Trophoblast cell (in vitro differentiated cells and primary cell): Measurements from ENCODE around the gene KCTD11.
A peak's percentile ranks its signal among the peaks of the same experiment; 100 is the strongest.

Experiments
- DNase-seq, 2 donors: peaks; one replicate each; pipeline ENCODE4 v3.0.0-alpha.2; 2016
- H2AFZ ChIP-seq: 2 replicates; pipeline ENCODE4 v1.6.1; 2013; ENCODE audit warnings: low read length, moderate library complexity, mild to moderate bottlenecking; ENCODE audit not compliant: insufficient read depth, poor library complexity
- H2AK5ac ChIP-seq: 2 replicates; pipeline ENCODE4 v1.6.1; 2013; ENCODE audit warnings: mild to moderate bottlenecking, low read length
- H2BK120ac ChIP-seq: 2 replicates; pipeline ENCODE4 v1.6.1; 2013; ENCODE audit warnings: low read length, mild to moderate bottlenecking, moderate library complexity; ENCODE audit not compliant: insufficient read depth, poor library complexity
- H2BK12ac ChIP-seq: 2 replicates; pipeline ENCODE4 v1.6.1; 2013; ENCODE audit warnings: mild to moderate bottlenecking, low read length, moderate library complexity
- H2BK5ac ChIP-seq: 2 replicates; pipeline ENCODE4 v1.6.1; 2013; ENCODE audit warnings: low read length, low read depth, moderate library complexity, mild to moderate bottlenecking; ENCODE audit not compliant: poor library complexity
- H3K14ac ChIP-seq: 2 replicates; pipeline ENCODE4 v1.6.1; 2013; ENCODE audit warnings: mild to moderate bottlenecking, low read length
- H3K18ac ChIP-seq: 2 replicates; pipeline ENCODE4 v1.6.1; 2013; ENCODE audit warnings: mild to moderate bottlenecking, low read length
- H3K23ac ChIP-seq: 2 replicates; pipeline ENCODE4 v1.6.1; 2013; ENCODE audit warnings: low read length
- H3K27ac ChIP-seq: 2 replicates; pipeline ENCODE4 v1.5.1; 2013; ENCODE audit warnings: low read depth, mild to moderate bottlenecking, inconsistent platforms, low read length, moderate library complexity
- H3K27me3 ChIP-seq: 2 replicates; pipeline ENCODE4 v1.6.1; 2013; ENCODE audit warnings: inconsistent platforms, mild to moderate bottlenecking, low read length, moderate library complexity; ENCODE audit not compliant: insufficient read depth
- H3K36me3 ChIP-seq, 2 experiments: 1 replicate in 1 of 2; 2 replicates in 1 of 2; pipeline ENCODE4 v1.6.1; 2013; ENCODE audit warnings: low read length in 2 of 2, mild to moderate bottlenecking in 2 of 2, moderate library complexity in 1 of 2; ENCODE audit not compliant: insufficient read depth in 2 of 2, control insufficient read depth in 1 of 2
- H3K4ac ChIP-seq: 2 replicates; pipeline ENCODE4 v1.6.1; 2013; ENCODE audit warnings: low read depth, mild to moderate bottlenecking, low read length, moderate library complexity
- H3K4me1 ChIP-seq, 2 experiments: 1 replicate in 1 of 2; 2 replicates in 1 of 2; pipeline ENCODE4 v1.6.1; 2013; ENCODE audit warnings: low read length in 2 of 2, mild to moderate bottlenecking in 2 of 2, moderate library complexity in 1 of 2; ENCODE audit not compliant: insufficient read depth in 2 of 2, control insufficient read depth in 1 of 2
- H3K4me2 ChIP-seq: 2 replicates; pipeline ENCODE4 v1.6.1; 2013; ENCODE audit warnings: inconsistent platforms, mild to moderate bottlenecking, low read length, moderate library complexity
- H3K4me3 ChIP-seq: 2 replicates; pipeline ENCODE4 v1.5.1; 2013; ENCODE audit warnings: mild to moderate bottlenecking, low read depth, low read length, inconsistent platforms
- H3K79me1 ChIP-seq: one replicate; pipeline ENCODE4 v1.6.1; 2013; ENCODE audit warnings: low read length
- H3K79me2 ChIP-seq: 2 replicates; pipeline ENCODE4 v1.6.1; 2013; ENCODE audit warnings: low read length, mild to moderate bottlenecking; ENCODE audit not compliant: control insufficient read depth, insufficient read depth, poor library complexity
- H3K9ac ChIP-seq: 2 replicates; pipeline ENCODE4 v1.6.1; 2013; ENCODE audit warnings: mild to moderate bottlenecking, low read length
- H3K9me3 ChIP-seq: 2 replicates; pipeline ENCODE4 v1.6.1; 2013; ENCODE audit warnings: low read depth, mild to moderate bottlenecking, control low read depth, inconsistent platforms, low read length; ENCODE audit not compliant: insufficient read depth
- H4K12ac ChIP-seq: 2 replicates; pipeline ENCODE4 v1.6.1; 2013; ENCODE audit warnings: low read depth, mild to moderate bottlenecking, low read length, moderate library complexity
- H4K8ac ChIP-seq: 2 replicates; pipeline ENCODE4 v1.6.1; 2013; ENCODE audit warnings: low read depth, mild to moderate bottlenecking, low read length, moderate library complexity
- H4K91ac ChIP-seq: one replicate; pipeline ENCODE4 v1.6.1; 2013; ENCODE audit warnings: low read depth, mild to moderate bottlenecking, low read length, moderate library complexity
- WGBS: extraction: QIAGEN DNeasy Blood & Tissue Kit; methylation state at CpG from one replicate; pipeline ENCODE4 v1.1.7; 2013; ENCODE audit warnings: missing lambda C conversion rate; ENCODE audit not compliant: insufficient read length, insufficient coverage; ENCODE audit errors: extremely low coverage; 5-methylcytosine and 5-hydroxymethylcytosine counted together

The KCTD11 gene

GRCh38 chr17:7383742-7384488, 32.0 kb downstream of the KCTD11 start:
- DNase-seq, result peak; percentile 56 to 75
- Histone ChIP-seq H3K27me3 (no peaks in the 10 kb centered on the region), H3K79me1 (peaks cover 7% of the 10 kb centered on the region), H3K18ac (no peak overlapping the region), H2AK5ac (no peak overlapping the region), H2BK12ac (no peak overlapping the region), H3K79me2 (no peaks in the 10 kb centered on the region), H3K4me1 (peaks cover 24 to 25% of the 10 kb centered on the region in 2 experiments), H3K4me3 (peak overlapping the region; percentile 51), H3K4me2 (peak overlapping the region; percentile 66), H3K36me3 (peaks cover 24 to 33% of the 10 kb centered on the region in 2 experiments), H4K91ac (no peak overlapping the region), H3K9ac (no peak overlapping the region), H4K12ac (peak overlapping the region; percentile 22), H3K14ac (no peak overlapping the region), H4K8ac (no peak overlapping the region), H2BK5ac (no peak overlapping the region), H2BK120ac (no peak overlapping the region), H3K23ac (no peak overlapping the region), H2AFZ (no peak overlapping the region), H3K4ac (no peak overlapping the region), H3K27ac (no peak overlapping the region), H3K9me3 (peaks cover 4% of the 10 kb centered on the region)
- WGBS, result no CpG with 5 or more reads among the region's 65 CpGs

DNA sequence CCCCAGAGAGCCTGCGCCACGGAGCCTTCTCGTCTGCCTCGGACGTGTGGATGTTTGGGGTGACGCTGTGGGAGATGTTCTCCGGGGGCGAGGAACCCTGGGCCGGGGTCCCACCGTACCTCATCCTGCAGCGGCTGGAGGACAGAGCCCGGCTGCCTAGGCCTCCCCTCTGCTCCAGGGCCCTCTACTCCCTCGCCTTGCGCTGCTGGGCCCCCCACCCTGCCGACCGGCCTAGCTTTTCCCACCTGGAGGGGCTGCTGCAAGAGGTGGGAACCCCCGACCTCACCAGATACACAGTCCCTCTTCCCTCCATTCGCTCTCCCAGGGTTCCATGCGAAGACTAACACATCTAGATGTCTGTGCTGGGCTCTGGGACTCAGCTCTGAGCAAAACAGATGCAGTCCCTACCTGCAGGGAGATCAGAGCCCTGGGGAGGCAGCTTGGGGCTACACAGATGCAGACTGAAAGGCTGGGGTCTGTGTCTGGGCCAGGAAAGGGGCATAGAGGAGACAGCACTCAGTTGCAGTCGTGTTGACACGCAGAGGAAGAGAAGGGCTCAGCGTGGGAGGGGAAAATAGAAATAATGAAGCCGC, 32.6 kb downstream of the KCTD11 start:
- Histone ChIP-seq H3K23ac (no peak overlapping the region), H3K4me1 (peaks cover 24 to 25% of the 10 kb centered on the region in 2 experiments), H3K18ac (no peak overlapping the region), H2AFZ (no peak overlapping the region), H2BK5ac (no peak overlapping the region), H4K91ac (no peak overlapping the region), H4K8ac (no peak overlapping the region), H3K4me3 (no peak overlapping the region), H2BK12ac (no peak overlapping the region), H4K12ac (no peak overlapping the region), H3K27ac (no peak overlapping the region), H3K79me1 (peaks cover 7% of the 10 kb centered on the region), H3K9ac (no peak overlapping the region), H3K14ac (no peak overlapping the region), H2AK5ac (no peak overlapping the region), H3K36me3 (peaks cover 30 to 39% of the 10 kb centered on the region in 2 experiments), H3K27me3 (no peaks in the 10 kb centered on the region), H3K4me2 (peak overlapping the region; percentile 66), H3K9me3 (peaks cover 4% of the 10 kb centered on the region), H3K79me2 (no peaks in the 10 kb centered on the region), H2BK120ac (no peak overlapping the region), H3K4ac (no peak overlapping the region)
- no CpG with 5 or more reads among the region's 23 CpGs for WGBS
- DNase-seq, result no peak

GRCh38 chr17:7388856-7389255, 36.9 kb downstream of the KCTD11 start:
- H3K4me3 ChIP-seq, result no peak overlapping the region
- WGBS, result no CpG with 5 or more reads among the region's 10 CpGs
- H4K91ac ChIP-seq, result no peak overlapping the region
- peaks cover 5% of the 10 kb centered on the region for H3K79me2 ChIP-seq
- H2AFZ ChIP-seq, result no peak overlapping the region
- H4K12ac ChIP-seq, result no peak overlapping the region
- H3K79me1 ChIP-seq, result peaks cover 6% of the 10 kb centered on the region
- H3K4me1 ChIP-seq, result peaks cover 12 to 15% of the 10 kb centered on the region in 2 experiments
- H3K14ac ChIP-seq, result no peak overlapping the region
- H2AK5ac ChIP-seq, result no peak overlapping the region
- H4K8ac ChIP-seq, result no peak overlapping the region
- no peak overlapping the region for H2BK120ac ChIP-seq
- no peaks in the 10 kb centered on the region for H3K27me3 ChIP-seq
- H3K9me3 ChIP-seq, result no peaks in the 10 kb centered on the region
- no peak overlapping the region for H3K18ac ChIP-seq
- no peak overlapping the region for H2BK5ac ChIP-seq
- H3K4me2 ChIP-seq, result no peak overlapping the region
- H3K27ac ChIP-seq, result no peak overlapping the region
- H3K23ac ChIP-seq, result no peak overlapping the region
- no peak overlapping the region for H3K9ac ChIP-seq
- no peak overlapping the region for H2BK12ac ChIP-seq
- H3K4ac ChIP-seq, result no peak overlapping the region
- peaks cover 56 to 58% of the 10 kb centered on the region in 2 experiments for H3K36me3 ChIP-seq
- no peak for DNase-seq

DNA sequence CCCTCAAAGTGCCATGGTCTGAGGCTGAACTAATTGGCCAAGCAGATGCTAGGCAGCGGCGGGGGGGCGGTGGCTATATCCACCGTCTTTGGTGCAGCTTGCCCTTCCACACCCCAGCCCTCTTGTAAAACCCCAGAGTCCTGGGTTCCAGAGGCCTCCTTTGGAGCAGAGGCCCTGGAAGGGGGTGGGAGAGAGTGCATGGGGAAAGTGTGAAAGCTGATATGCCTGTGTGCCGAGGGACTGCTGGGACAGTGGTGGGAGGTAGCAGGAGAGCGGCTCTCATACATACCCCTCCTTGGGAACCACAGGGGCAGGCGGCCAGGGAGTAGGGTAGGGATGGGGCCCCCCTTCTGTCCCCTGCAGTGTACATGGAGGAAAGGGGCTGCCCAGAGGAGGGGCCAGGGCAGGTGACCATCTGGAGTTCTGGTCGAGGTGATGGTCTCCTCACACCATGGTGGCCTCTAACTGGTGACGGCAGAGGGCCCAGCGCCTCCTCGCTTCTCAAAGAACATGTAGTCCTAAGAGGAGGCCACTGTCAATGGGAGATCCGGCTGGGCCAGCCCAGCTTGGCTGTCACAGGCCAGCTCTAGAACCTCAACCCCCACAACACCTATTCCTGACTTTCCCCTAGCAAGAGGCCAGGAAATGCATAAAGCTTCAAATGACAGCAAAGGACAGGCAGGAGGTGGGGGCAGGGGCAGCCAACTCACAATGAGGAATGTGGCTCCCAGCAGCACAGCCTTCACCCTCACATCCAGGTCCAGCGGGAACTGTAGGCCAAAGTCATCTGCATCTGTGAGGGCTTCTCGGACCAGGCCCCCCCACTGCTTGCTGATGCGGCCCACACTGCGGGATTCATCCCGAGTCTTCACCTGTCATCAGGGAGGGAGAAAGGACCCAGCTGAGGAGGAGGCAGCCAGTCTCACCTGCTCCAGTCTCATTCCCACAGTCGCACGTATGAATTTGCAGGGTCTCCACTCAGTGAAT, 38.3 kb downstream of the KCTD11 start:
- Histone ChIP-seq H2BK12ac (no peak overlapping the region), H2AK5ac (no peak overlapping the region), H3K27me3 (no peaks in the 10 kb centered on the region), H3K36me3 (peaks cover 52 to 56% of the 10 kb centered on the region in 2 experiments), H2BK5ac (no peak overlapping the region), H3K18ac (no peak overlapping the region), H3K9ac (no peak overlapping the region), H3K14ac (no peak overlapping the region), H3K23ac (no peak overlapping the region), H3K4me1 (peaks cover 11 to 12% of the 10 kb centered on the region in 2 experiments), H3K27ac (no peak overlapping the region), H2BK120ac (no peak overlapping the region), H3K79me1 (peaks cover 17% of the 10 kb centered on the region), H4K8ac (no peak overlapping the region), H3K9me3 (no peaks in the 10 kb centered on the region), H3K79me2 (peaks cover 12% of the 10 kb centered on the region), H4K12ac (no peak overlapping the region), H3K4me3 (no peak overlapping the region), H4K91ac (no peak overlapping the region), H3K4ac (no peak overlapping the region), H2AFZ (no peak overlapping the region), H3K4me2 (no peak overlapping the region)
- WGBS, result no CpG with 5 or more reads among the region's 19 CpGs
- DNase-seq, result no peak
